GDM1 (cell line): ENCODE measurements around the gene PDE12.
A peak's percentile ranks its signal among the peaks of the same experiment; 100 is the strongest.
"Not testable (repeated sequence)": the region's sequence is repeated elsewhere in the genome, so short reads cannot be mapped to it uniquely, and the experiment has no call there.

Experiments used
- DNase-seq: peaks from one replicate; lab custom pipeline; 2025; lab: John Stamatoyannopoulos, UW

Gene PDE12

GRCh38 chr3:57583544-57583943 lies 27.5 kb downstream of the PDE12 start:
- no peak for DNase-seq

GRCh38 chr3:57586778-57587177 lies 30.7 kb downstream of the PDE12 start:
- no peak for DNase-seq

GRCh38 chr3:57587905-57588304 lies 31.8 kb downstream of the PDE12 start:
- DNase-seq = no peak

GRCh38 chr3:57592306-57592705 lies 36.2 kb downstream of the PDE12 start:
- no peak for DNase-seq

GRCh38 chr3:57594144-57594543 lies 38.1 kb downstream of the PDE12 start:
- no peak for DNase-seq

- no peak for DNase-seq
Observed at GRCh38 chr3:57594576-57594975, 38.5 kb downstream of the PDE12 start.

- peak; percentile 35 for DNase-seq
Observed at GRCh38 chr3:57596495-57597126, 40.5 kb downstream of the PDE12 start.

- peak; percentile 100 for DNase-seq
Observed at GRCh38 chr3:57597127-57597923, 41.3 kb downstream of the PDE12 start, which contains the start of gene ARF4. Gene ARF4, minus strand, starts transcription at chr3:57597344. Its CDS starts 204 bp downstream, at chr3:57597140.

GRCh38 chr3:57598765-57599360 lies 42.8 kb downstream of the PDE12 start:
- DNase-seq = no peak

- DNase-seq = no peak
Observed at GRCh38 chr3:57600195-57600594, 44.1 kb downstream of the PDE12 start.

- DNase-seq = no peak
Observed at GRCh38 chr3:57604971-57605370, 48.9 kb downstream of the PDE12 start.

GRCh38 chr3:57605683-57606082 lies 49.6 kb downstream of the PDE12 start:
- no peak for DNase-seq

GRCh38 chr3:57611870-57612269 lies 55.8 kb downstream of the PDE12 start:
- DNase-seq = not testable (repeated sequence)

- DNase-seq = no peak
Observed at GRCh38 chr3:57616233-57616632, 60.2 kb downstream of the PDE12 start.
